HL-60/S4 treated with retinoic acid at 250 ng/mL for 4 days and 3 days (cell line): Measurements from ENCODE around the gene ART1.

ENCODE experiments used
- in situ Hi-C: fragments of 300-500 bp; cut with MboI; formaldehyde crosslinking; loops from 2 replicates; pipeline ENCODE4 v1.7.0; 2022; ENCODE audit warnings: low sequenced_read_pairs

The ART1 gene

DNA sequence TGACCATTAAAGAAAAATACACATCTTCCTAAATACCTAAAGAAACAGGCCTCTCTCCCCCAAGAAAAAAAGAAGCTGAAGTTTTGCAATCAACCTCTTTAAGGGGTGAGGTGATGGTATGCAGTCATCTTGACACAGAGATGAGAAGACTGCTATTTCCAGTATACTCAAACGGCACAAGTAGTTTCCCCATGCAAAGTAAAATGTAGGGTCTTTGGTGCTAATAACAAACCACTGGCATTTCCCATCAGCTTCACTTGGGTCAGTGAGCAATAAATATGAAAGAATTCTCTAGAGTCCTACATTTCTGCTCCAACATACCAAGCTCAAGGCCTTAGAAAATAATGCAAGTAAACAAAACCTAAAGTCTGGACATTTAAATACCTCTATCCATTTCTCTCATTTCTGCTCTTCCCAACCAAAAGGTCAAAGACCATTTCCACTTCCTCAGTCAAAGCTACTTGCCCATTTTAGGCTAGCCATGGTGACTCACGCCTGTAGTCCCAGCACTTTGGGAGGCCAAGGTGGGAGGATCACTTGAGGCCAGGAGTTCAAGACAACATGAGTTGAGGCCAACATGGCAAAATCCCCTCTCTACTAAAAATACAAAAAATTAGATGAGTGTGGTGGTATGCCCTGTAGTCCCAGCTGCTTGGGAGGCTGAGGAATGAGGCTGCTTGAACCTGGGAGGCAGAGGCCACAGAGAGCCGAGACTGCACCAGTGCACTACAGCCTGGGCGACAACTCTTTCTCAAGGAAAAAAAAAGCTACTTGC, 65.7 kb downstream of the ART1 start:
- in situ Hi-C loops = no loop called here

DNA sequence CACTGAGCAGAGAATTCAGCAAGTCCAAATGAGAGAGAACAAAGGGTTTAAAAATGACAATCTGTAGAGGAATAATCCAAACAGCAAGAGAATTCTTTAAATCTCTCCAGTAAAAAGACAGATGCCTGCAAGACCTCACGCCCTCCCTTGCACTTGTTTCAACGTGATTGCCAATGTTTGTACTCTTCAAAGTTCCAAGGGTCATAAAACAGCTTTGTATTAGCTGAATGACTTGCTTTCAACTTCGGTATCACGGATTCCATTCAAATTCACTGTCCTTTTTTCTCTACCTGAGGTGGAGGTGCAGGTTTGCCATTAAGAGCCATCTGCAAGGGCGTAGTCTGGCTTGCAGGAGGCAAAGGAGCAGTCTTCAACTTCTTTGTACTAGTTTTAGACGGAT, 67.3 kb downstream of the ART1 start:
- in situ Hi-C loops = no loop called here
